Activated T-cell treated with anti-CD3 and anti-CD28 coated beads, Interleukin-2, amount 50 U/mL, for 4 hours (primary cell): ENCODE measurements around the gene MINAR1. TPM values are rescaled to one million over a fixed set of nuclear protein-coding genes. Genes with fewer than 3 reads are reported as not detected.

ENCODE experiments used
- ATAC-seq, 2 donors: fragments of 200-7000 bp; cut with Tn5 transposase; one replicate each; pipeline ENCODE4 v1.10.0; 2021
- DNase-seq: peaks from one replicate; pipeline ENCODE4 v3.0.0-alpha.2; 2020
- H3K27me3 Mint-ChIP-seq: one replicate; pipeline ENCODE4 v1.8.0; 2021; ENCODE audit warnings: low read depth, mixed read lengths
- H3K36me3 Mint-ChIP-seq: one replicate; pipeline ENCODE4 v1.8.0; 2022; ENCODE audit warnings: mixed read lengths; ENCODE audit not compliant: insufficient read depth
- H3K4me1 Mint-ChIP-seq: one replicate; pipeline ENCODE4 v1.8.0; 2021; ENCODE audit warnings: low read depth, mixed read lengths
- H3K4me3 Mint-ChIP-seq: one replicate; pipeline ENCODE4 v1.8.0; 2021; ENCODE audit warnings: mild to moderate bottlenecking, moderate library complexity, mixed read lengths
- H3K9me3 Mint-ChIP-seq: one replicate; pipeline ENCODE4 v1.8.0; 2021; ENCODE audit warnings: mixed read lengths
- total RNA-seq, 3 donors: library from RNA; stranded (reverse); gene quantifications; one replicate each; pipeline ENCODE4 v1.2.1, GENCODE V29; 2021

Gene MINAR1
- total RNA-seq, 3 donors from 2014 or later: 0.42 to 0.63 (median 0.43) TPM

GRCh38 chr15:79467865-79468586 lies 35.9 kb downstream of the MINAR1 start:
- H3K27me3 Mint-ChIP-seq: no peaks in the 10 kb centered on the region
- no peaks in the 10 kb centered on the region for H3K36me3 Mint-ChIP-seq
- H3K9me3 Mint-ChIP-seq: no peaks in the 10 kb centered on the region
- H3K4me1 Mint-ChIP-seq: no peaks in the 10 kb centered on the region
- H3K4me3 Mint-ChIP-seq: no peak overlapping the region
- ATAC-seq (no peak), DNase-seq (no peak)

- Mint-ChIP-seq H3K4me1 (peaks cover 4% of the 10 kb centered on the region), H3K9me3 (no peaks in the 10 kb centered on the region), H3K4me3 (no peak overlapping the region), H3K27me3 (peaks cover 4% of the 10 kb centered on the region), H3K36me3 (no peaks in the 10 kb centered on the region)
- ATAC-seq: no peak
- no peak for DNase-seq
These were observed 40.3 kb downstream of the MINAR1 start for GRCh38 chr15:79472446-79472845.

DNA sequence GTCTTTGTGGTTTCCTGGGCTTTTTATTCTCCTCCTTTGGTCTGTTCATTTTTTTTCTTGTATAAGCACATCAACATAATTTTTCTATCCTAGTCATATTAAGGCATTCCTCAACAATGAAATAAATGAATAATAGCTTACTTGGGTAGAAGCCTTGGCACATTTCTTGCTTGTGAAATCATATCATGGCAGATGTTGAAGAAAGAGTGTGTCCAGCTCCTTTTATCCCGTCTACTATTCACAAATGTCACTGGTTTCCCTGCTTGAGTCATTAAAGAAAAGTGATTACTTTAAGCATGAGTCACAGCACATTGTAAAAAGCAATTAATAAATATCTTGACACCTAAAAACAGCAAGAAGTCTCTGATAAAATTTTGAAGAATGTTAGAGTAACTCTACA lies 42.1 kb downstream of the MINAR1 start:
- DNase-seq (no peak), ATAC-seq (no peak)
- Mint-ChIP-seq H3K4me3 (no peak overlapping the region), H3K36me3 (no peaks in the 10 kb centered on the region), H3K4me1 (peaks cover 4% of the 10 kb centered on the region), H3K9me3 (no peaks in the 10 kb centered on the region), H3K27me3 (peaks cover 6% of the 10 kb centered on the region)

GRCh38 chr15:79475306-79475705 lies 43.2 kb downstream of the MINAR1 start:
- Mint-ChIP-seq H3K4me1 (peaks cover 4% of the 10 kb centered on the region), H3K27me3 (peaks cover 6% of the 10 kb centered on the region), H3K9me3 (no peaks in the 10 kb centered on the region), H3K36me3 (no peaks in the 10 kb centered on the region), H3K4me3 (no peak overlapping the region)
- DNase-seq (no peak), ATAC-seq (no peak)

DNA sequence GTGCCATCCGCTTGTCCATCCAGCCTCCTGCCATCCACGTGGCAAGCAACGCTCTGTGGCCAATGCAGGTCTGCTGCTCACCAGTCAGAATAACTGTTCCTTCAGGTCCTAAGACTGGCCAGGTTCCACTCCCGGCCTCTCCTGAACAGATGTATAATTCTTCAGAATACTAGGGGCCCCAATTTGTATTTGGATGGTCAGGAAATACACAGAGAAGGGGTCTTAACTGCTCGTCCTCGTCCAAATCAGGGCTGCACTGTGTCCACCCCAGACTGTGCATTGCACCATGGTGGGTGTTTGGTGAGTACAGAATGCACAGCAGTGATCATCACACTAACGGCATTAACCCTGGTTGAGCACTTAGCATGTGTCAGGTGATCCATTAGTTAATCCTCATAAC lies 46.0 kb downstream of the MINAR1 start:
- Mint-ChIP-seq H3K4me1 (peaks cover 4% of the 10 kb centered on the region), H3K4me3 (no peak overlapping the region), H3K27me3 (peaks cover 6% of the 10 kb centered on the region), H3K36me3 (no peaks in the 10 kb centered on the region), H3K9me3 (no peaks in the 10 kb centered on the region)
- ATAC-seq (no peak), DNase-seq (no peak)

GRCh38 chr15:79479616-79480015 lies 47.5 kb downstream of the MINAR1 start:
- H3K9me3 Mint-ChIP-seq: no peaks in the 10 kb centered on the region
- H3K27me3 Mint-ChIP-seq: peaks cover 6% of the 10 kb centered on the region
- peaks cover 4% of the 10 kb centered on the region for H3K4me1 Mint-ChIP-seq
- DNase-seq: no peak
- no peak overlapping the region for H3K4me3 Mint-ChIP-seq
- ATAC-seq: no peak
- H3K36me3 Mint-ChIP-seq: no peaks in the 10 kb centered on the region

- Mint-ChIP-seq H3K9me3 (no peaks in the 10 kb centered on the region), H3K36me3 (no peaks in the 10 kb centered on the region), H3K4me3 (no peak overlapping the region), H3K4me1 (no peaks in the 10 kb centered on the region), H3K27me3 (peaks cover 2% of the 10 kb centered on the region)
- no peak for ATAC-seq
- DNase-seq: no peak
These were observed 49.7 kb downstream of the MINAR1 start for GRCh38 chr15:79481793-79482192.

Other genes with a start within 250 kb of the MINAR1 start
- gene ANKRD34C, start 149.6 kb upstream of the MINAR1 start, total RNA-seq: not detected
- 10 to 100 TPM; 48.9 to 66.6 (median 57.3) TPM for gene TMED3, start 121.2 kb upstream of the MINAR1 start, total RNA-seq